ENCODE results near the gene BRIP1. TPM values are rescaled to one million over a fixed set of nuclear protein-coding genes. Genes with fewer than 3 reads are reported as not detected.
"Not testable (repeated sequence)": the region's sequence is repeated elsewhere in the genome, so short reads cannot be mapped to it uniquely, and the experiment has no call there.

The BRIP1 gene
- total and polyA plus RNA-seq, 9 of the 15 experiments (the other 6 are each of a cell fraction or from before 2014, with no cell fraction given): 2.4 to 17.5 (median 11.2) TPM

GRCh38 chr17:61860397-61860796 is 2.9 kb downstream of the BRIP1 start:
- H3K4me3 ChIP-seq; H3K9me3 ChIP-seq (replicated peaks; ENCODE audit: control insufficient read depth, insufficient read depth, low read depth, low read length); ATAC-seq; FAIRE-seq; CTCF ChIA-PET (ENCODE audit: low intra/inter-chr PET ratio); H4K20me1 ChIP-seq (replicated peaks; ENCODE audit: control insufficient read depth, insufficient read depth, low read length); H3K9ac ChIP-seq (ENCODE audit: insufficient read depth in 1 of 2, low read depth in 2 of 2, low read length in 2 of 2); H3K27ac ChIP-seq (ENCODE audit: extremely low read depth, low read depth, low read length); H3K9me1 ChIP-seq (ENCODE audit: control insufficient read depth, insufficient read depth, low read length); intact Hi-C loops (cut with micrococcal nuclease); DNase-seq (ENCODE audit: extremely low read depth in 1 of 4, low spot score in 3 of 4); BruUV-seq (replicated peaks); H3K4me2 ChIP-seq (ENCODE audit: insufficient read depth, low read length); in situ Hi-C loops (cut with MboI); H3K27me3 ChIP-seq (ENCODE audit: control insufficient read depth in 2 of 2, insufficient read depth in 2 of 2, low read length in 2 of 2); H2AFZ ChIP-seq (ENCODE audit: low read depth, low read length); H3K4me1 ChIP-seq (replicated peaks in 1 of 2; ENCODE audit: control insufficient read depth in 2 of 2, insufficient read depth in 2 of 2, low read length in 2 of 2): not testable (repeated sequence)
- Histone ChIP-seq H3K36me3 (ENCODE audit: control insufficient read depth, insufficient read depth, low read length) (peaks cover 38% of the 10 kb centered on the region), H3K79me2 (ENCODE audit: control insufficient read depth, insufficient read depth, low read length) (peaks cover 21% of the 10 kb centered on the region)
- TF ChIP-seq ZBTB11 (CRISPR knock-in tag; IDR thresholded peaks at IDR 0.05) (peak in 1 of 3 experiments; percentile 93; a peak in 2 of 6 replicates), SOX6 (IDR thresholded peaks at IDR 0.05) (peak; percentile 16; the same call in 1 of the 2 replicates)
- POLR2A ChIA-PET: interaction anchor here (2.2 kb wide), 1 partner anchor 9 kb away, joined by 10 read pairs; no protein-coding TSS in a partner anchor
- 76% methylated on average over 9 of the region's 10 CpGs for WGBS (ENCODE audit: insufficient coverage, low coverage, missing lambda C conversion rate)
